SIG-M5 treated with dmso at 0.1 percent for 504 hours (cell line): ENCODE results near the gene SLC6A13.

Experiments
- DNase-seq: peaks from one replicate; lab custom pipeline; 2025; ENCODE audit not compliant: unreplicated experiment; lab: John Stamatoyannopoulos, UW

The SLC6A13 gene

GRCh38 chr12:179885-180284, 82.8 kb downstream of the SLC6A13 start:
- DNase-seq = no peak

- DNase-seq = no peak
Observed at GRCh38 chr12:179131-179884, 83.3 kb downstream of the SLC6A13 start.

- DNase-seq = no peak
Observed at GRCh38 chr12:178829-179109, 83.9 kb downstream of the SLC6A13 start.

DNA sequence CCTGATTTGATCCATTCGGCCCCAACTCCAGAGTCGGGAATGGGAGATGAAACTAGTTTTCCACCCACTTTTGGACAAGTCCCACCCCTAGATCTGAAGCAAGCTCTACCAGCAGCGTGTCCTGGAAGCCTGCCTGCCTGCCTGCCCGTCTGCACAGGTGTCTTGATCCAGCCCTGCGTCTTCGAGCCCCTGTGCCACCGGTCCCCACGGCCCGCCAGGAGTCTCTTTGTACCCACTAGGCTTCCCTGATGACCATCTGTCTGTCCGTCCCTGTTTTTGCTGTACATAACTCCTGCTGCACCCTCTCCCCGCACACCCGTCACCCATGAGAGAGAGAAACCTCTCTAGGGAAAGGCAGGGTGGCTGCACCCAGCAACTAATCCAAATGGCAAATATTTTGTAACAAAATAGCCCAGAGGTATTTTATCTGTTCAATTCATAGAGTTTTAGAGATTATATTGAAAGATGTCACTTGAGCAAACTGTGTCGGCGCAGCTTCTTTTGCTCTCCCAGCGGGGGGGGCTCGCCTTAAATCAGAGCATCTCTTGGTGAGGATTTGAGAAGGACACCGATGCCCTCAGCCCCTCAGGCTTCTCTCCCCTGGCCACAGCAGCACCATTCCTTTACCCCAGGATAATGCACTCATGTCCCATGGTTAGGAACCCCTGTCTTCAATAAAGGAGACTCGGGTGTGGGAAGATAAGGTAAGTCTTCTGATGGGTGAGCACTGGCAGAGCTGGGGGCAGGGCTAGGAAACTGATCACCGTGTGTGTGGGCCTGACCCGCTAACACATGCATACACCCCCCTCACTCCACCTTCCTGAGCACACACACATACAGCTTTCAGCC, 84.4 kb downstream of the SLC6A13 start:
- DNase-seq = no peak

DNA sequence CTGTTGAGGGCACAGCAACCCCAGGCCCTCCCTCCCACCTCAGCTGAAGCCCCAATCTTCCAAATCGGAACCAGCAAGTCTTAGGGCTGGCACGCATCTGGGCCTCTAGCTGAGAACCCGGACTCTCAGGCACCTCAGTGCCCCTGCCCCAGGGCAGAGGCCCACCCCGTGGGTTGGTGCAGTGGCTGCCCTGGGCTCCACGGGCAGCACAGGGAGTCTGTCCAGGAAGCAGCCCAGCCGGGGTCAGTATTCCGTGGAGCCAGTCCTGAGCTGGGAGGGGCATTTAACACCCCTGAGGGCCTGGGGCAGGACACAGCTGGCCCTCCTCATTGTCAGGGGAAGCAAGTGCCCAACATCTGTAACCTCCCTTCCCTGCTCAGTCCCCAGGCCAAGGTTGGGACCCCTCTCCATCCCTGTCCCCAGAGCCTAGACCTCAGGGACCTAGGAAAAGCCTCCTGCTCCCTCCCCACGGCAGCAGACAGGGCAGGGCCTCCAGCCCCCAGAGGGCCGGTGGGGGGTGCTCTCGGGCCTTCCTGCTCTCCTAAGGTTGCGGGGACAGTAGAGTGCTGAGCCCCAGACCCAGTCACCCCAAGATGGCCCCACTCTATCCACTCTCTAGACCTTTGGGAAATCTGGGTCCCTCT, 85.2 kb downstream of the SLC6A13 start:
- DNase-seq = no peak

GRCh38 chr12:176321-177181, 86.1 kb downstream of the SLC6A13 start:
- DNase-seq = no peak

DNA sequence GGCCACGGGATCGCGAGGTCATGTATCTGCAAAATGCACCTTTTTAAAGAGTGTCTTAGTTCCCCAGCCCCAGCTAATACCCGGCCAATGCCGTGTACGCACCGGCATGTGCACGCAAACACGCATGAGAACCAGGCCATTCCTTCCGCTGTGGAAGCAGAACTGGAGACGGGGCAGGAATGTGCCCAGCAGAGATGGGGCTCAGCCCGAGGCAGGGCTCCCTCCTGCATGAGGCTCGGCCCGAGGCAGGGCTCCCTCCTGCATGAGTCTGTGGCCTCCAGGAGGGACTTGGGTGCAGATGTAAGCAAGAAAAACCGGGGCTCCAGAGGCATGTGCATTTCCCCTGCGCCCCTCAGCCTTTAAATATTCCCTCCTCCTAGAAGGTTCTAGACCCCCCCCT, 86.9 kb downstream of the SLC6A13 start:
- DNase-seq = no peak

- DNase-seq = no peak
Observed at GRCh38 chr12:175250-175649, 87.4 kb downstream of the SLC6A13 start.

GRCh38 chr12:174596-174995, 88.0 kb downstream of the SLC6A13 start:
- no peak for DNase-seq

DNA sequence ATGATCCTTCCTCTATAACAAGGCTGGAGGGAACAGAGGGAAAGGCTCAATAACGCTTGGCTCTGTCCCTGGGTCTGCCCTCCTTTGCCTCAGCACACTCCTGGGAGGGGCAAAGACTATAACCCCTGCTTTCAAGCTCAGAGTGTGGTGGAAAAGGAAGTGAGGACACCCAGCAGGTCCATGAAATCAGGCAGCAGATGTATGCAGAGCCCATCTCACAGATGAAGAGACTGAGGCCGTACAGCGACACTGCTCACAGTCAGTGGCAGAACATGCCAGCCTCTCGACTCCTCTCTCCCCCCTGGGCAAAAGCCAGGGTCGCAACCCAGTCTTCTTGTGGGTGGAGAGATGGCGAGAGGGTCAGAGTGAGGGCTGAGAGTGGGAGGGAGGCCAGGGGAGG, 88.5 kb downstream of the SLC6A13 start:
- no peak for DNase-seq

- DNase-seq = no peak
Observed at GRCh38 chr12:172732-173161, 89.9 kb downstream of the SLC6A13 start.

- no peak for DNase-seq
Observed at GRCh38 chr12:171743-172676, 90.6 kb downstream of the SLC6A13 start.

DNA sequence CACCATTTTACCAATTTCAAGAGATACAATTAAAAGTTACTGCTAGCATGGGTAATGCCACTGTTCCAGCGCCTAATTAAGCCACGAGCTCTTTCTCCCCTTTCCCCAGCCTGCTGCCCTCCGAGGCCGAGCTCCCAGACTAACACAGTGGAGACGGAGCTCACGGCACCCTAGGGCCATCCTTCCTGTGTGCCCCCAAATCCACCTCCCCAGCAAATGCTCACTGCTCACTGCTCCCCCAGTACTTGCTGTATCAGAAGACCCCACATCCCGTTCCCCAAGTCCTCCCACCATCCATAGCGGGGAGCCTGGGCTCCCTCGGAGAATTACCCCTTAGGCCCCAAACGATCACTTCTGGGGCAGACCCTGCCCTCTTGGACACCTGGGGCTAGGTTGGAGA, 91.4 kb downstream of the SLC6A13 start:
- DNase-seq = no peak
